Neural crest cell (in vitro differentiated cells): ENCODE measurements around the gene KCNE1. TPM values are rescaled to one million over a fixed set of nuclear protein-coding genes. Genes with fewer than 3 reads are reported as not detected.

Source experiments
- DNase-seq: peaks from one replicate; pipeline ENCODE4 v3.0.0; 2021; ENCODE audit warnings: low read depth, mixed read lengths, low spot score
- H3K27ac Mint-ChIP-seq: one replicate; pipeline ENCODE4 v1.8.0; 2021; ENCODE audit warnings: mild to moderate bottlenecking, mixed read lengths; ENCODE audit not compliant: unreplicated experiment
- H3K27me3 Mint-ChIP-seq: 2 replicates; pipeline ENCODE4 v1.8.0; 2021; ENCODE audit warnings: low read depth, mild to moderate bottlenecking, mixed read lengths
- H3K36me3 Mint-ChIP-seq: 2 replicates; pipeline ENCODE4 v1.8.0; 2021; ENCODE audit warnings: low read depth, mild to moderate bottlenecking, mixed read lengths
- H3K4me1 Mint-ChIP-seq: 2 replicates; pipeline ENCODE4 v1.8.0; 2021; ENCODE audit warnings: mixed read lengths
- H3K4me3 Mint-ChIP-seq: one replicate; pipeline ENCODE4 v1.8.0; 2021; ENCODE audit warnings: mild to moderate bottlenecking, mixed read lengths
- H3K9me3 Mint-ChIP-seq: 2 replicates; pipeline ENCODE4 v1.8.0; 2021; ENCODE audit warnings: mixed read lengths
- CTCF ChIP-seq: fragments of 200-600 bp; sonication (generic); conservative IDR thresholded peaks from 2 replicates; pipeline ENCODE4 v1.5.0; 2021; ENCODE audit warnings: antibody characterized with exemption, mild to moderate bottlenecking
- total RNA-seq: library from RNA; stranded (reverse); gene quantifications from 2 replicates; pipeline ENCODE4 v1.2.1, GENCODE V29; 2021

KCNE1 gene
- total RNA-seq, 1 donor from 2014 or later, result 0.68 TPM

DNA sequence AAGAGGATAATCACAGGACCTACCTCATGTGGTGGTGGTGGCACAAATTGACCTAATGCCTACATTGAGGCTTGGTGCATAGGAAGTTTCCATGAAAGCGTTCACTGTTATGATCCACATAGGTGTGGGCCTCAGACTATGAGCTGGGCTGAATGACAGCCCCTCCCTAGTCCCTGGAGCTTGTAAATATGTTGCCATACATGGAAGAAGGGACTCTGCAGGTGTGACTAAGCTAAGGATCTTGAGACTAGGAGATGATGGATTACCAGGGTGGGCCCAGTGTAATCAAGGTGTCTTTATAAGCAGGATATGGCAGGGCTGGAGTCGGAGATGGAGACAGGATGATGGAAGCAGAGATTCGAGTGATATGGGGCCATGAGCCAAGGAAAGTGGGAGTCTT lies 31.0 kb upstream of the KCNE1 start:
- TF ChIP-seq CTCF, result no peak
- Mint-ChIP-seq H3K9me3 (peaks cover 2% of the 10 kb centered on the region), H3K36me3 (no peaks in the 10 kb centered on the region), H3K4me1 (peaks cover 36% of the 10 kb centered on the region), H3K27me3 (no peaks in the 10 kb centered on the region), H3K27ac (no peak overlapping the region), H3K4me3 (no peak overlapping the region)
- DNase-seq, result no peak

- no peak for DNase-seq
- Mint-ChIP-seq H3K27ac (no peak overlapping the region), H3K4me3 (no peak overlapping the region), H3K36me3 (no peaks in the 10 kb centered on the region), H3K9me3 (peaks cover 2% of the 10 kb centered on the region), H3K27me3 (no peaks in the 10 kb centered on the region), H3K4me1 (peaks cover 26% of the 10 kb centered on the region)
- TF ChIP-seq CTCF, result no peak
Observed at GRCh38 chr21:34540206-34540605, 28.2 kb upstream of the KCNE1 start.

DNA sequence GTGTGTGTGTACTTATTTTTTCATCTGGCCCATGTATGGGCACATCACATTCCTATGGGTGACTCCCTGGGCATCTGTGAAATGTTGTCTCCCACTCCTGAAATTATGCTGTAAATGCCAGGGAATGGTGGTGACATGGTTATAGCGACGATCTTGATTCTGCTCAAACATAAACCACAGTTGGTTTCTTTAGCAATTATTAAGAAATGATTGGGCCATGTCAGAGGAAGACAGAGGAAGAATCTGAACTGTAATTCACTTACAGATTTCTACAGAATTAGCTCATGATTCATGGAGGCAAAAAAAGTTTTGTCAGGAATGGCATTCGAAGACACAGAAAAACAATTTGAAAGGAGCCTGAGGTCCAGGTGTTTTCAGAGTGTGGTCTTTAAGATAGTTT lies 25.8 kb upstream of the KCNE1 start:
- Mint-ChIP-seq H3K27me3 (no peaks in the 10 kb centered on the region), H3K4me3 (no peak overlapping the region), H3K4me1 (peaks cover 26% of the 10 kb centered on the region), H3K9me3 (no peaks in the 10 kb centered on the region), H3K27ac (no peak overlapping the region), H3K36me3 (peaks cover 2% of the 10 kb centered on the region)
- DNase-seq, result no peak
- no peak for TF ChIP-seq CTCF

DNA sequence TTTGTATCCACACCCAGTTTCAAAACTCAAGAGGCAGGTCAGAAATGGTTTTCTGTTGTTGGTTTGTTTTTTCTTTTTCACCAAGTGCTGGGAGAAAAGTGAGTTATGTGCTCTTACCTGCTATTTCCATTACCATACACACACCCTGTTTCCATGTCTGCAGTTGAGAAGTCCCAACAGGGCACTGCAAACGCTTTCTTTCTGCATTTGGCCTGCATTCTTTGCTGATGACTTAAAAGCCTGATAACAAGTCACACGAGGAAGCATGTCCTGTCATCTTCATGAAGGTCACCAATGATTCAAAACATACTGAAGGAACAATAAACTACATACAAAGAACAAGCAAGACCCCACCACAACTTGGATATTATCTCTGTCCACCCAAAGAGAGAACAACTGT lies 24.8 kb upstream of the KCNE1 start:
- Mint-ChIP-seq H3K4me3 (no peak overlapping the region), H3K9me3 (no peaks in the 10 kb centered on the region), H3K36me3 (peaks cover 2% of the 10 kb centered on the region), H3K4me1 (peaks cover 32% of the 10 kb centered on the region), H3K27me3 (no peaks in the 10 kb centered on the region), H3K27ac (no peak overlapping the region)
- no peak for TF ChIP-seq CTCF
- no peak for DNase-seq

- TF ChIP-seq CTCF, result no peak
- H3K4me1 Mint-ChIP-seq, result peaks cover 37% of the 10 kb centered on the region
- H3K9me3 Mint-ChIP-seq, result no peaks in the 10 kb centered on the region
- H3K27me3 Mint-ChIP-seq, result no peaks in the 10 kb centered on the region
- H3K4me3 Mint-ChIP-seq, result no peak overlapping the region
- H3K27ac Mint-ChIP-seq, result no peak overlapping the region
- no peak for DNase-seq
- peaks cover 2% of the 10 kb centered on the region for H3K36me3 Mint-ChIP-seq
Observed at GRCh38 chr21:34536311-34536710, 24.3 kb upstream of the KCNE1 start.

- Mint-ChIP-seq H3K27ac (no peak overlapping the region), H3K9me3 (no peaks in the 10 kb centered on the region), H3K4me1 (peaks cover 37% of the 10 kb centered on the region), H3K4me3 (no peak overlapping the region), H3K27me3 (no peaks in the 10 kb centered on the region), H3K36me3 (peaks cover 2% of the 10 kb centered on the region)
- DNase-seq, result no peak
- TF ChIP-seq CTCF, result no peak
Observed at GRCh38 chr21:34535886-34536285, 23.9 kb upstream of the KCNE1 start.
